HL-60 (cell line): ENCODE data around the gene RAPGEF4.

Source experiments
- DNase-seq, 2 experiments: peaks; one replicate each; pipeline ENCODE4 v3.0.0-alpha.2; 2010 to 2020; ENCODE audit warnings: low read depth in 1 of 2, low spot score in 1 of 2
- H3K27ac ChIP-seq: fragments of 250-450 bp; sonication (Bioruptor Pico); replicated peaks from 2 replicates; pipeline ENCODE4 v1.5.1; 2020; ENCODE audit warnings: mild to moderate bottlenecking, moderate library complexity
- H3K27me3 ChIP-seq: fragments of 250-450 bp; sonication (Bioruptor Pico); 2 replicates; pipeline ENCODE4 v1.5.1; 2021; ENCODE audit warnings: mild to moderate bottlenecking, moderate library complexity; ENCODE audit not compliant: insufficient read depth, poor library complexity, severe bottlenecking
- H3K4me3 ChIP-seq: replicated peaks from 2 replicates; pipeline ENCODE4 v1.5.1; 2011; ENCODE audit warnings: mild to moderate bottlenecking, control low read depth, low read length; ENCODE audit not compliant: insufficient read depth
- CTCF ChIP-seq: IDR thresholded peaks from one replicate; pipeline ENCODE4 v1.5.1; 2011; ENCODE audit warnings: low read length, control low read depth, inconsistent platforms; ENCODE audit not compliant: insufficient read depth
- GABPA ChIP-seq: IDR thresholded peaks from 2 replicates; pipeline ENCODE4 v1.6.1; 2012; ENCODE audit warnings: low read depth
- POLR2AphosphoS5 ChIP-seq: IDR thresholded peaks from 2 replicates; pipeline ENCODE4 v1.6.1; 2012; ENCODE audit warnings: low read depth
- REST ChIP-seq: IDR thresholded peaks from 2 replicates; pipeline ENCODE4 v1.6.1; 2012; ENCODE audit warnings: low read depth; ENCODE audit not compliant: insufficient replicate concordance
- SPI1 ChIP-seq: IDR thresholded peaks from 2 replicates; pipeline ENCODE4 v1.6.1; 2012; ENCODE audit warnings: low read depth, mild to moderate bottlenecking, borderline replicate concordance

Gene RAPGEF4

GRCh38 chr2:172751564-172751963 lies 15.9 kb downstream of the RAPGEF4 start:
- Histone ChIP-seq H3K27ac (no peak overlapping the region), H3K4me3 (no peak overlapping the region), H3K27me3 (no peaks in the 10 kb centered on the region)
- no peak for DNase-seq
- TF ChIP-seq CTCF: no peak
- TF ChIP-seq REST: no peak
- no peak for TF ChIP-seq GABPA
- TF ChIP-seq POLR2AphosphoS5: no peak
- no peak for TF ChIP-seq SPI1

GRCh38 chr2:172753610-172754009 lies 18.0 kb downstream of the RAPGEF4 start:
- no peak overlapping the region for H3K4me3 ChIP-seq
- H3K27me3 ChIP-seq: no peaks in the 10 kb centered on the region
- DNase-seq: peak in 1 of 2 experiments; percentile 6
- H3K27ac ChIP-seq: no peak overlapping the region
- no peak for TF ChIP-seq GABPA
- TF ChIP-seq CTCF: no peak
- TF ChIP-seq POLR2AphosphoS5: no peak
- peak; percentile 30; the same call in 1 of the 2 replicates for TF ChIP-seq SPI1
- TF ChIP-seq REST: no peak

GRCh38 chr2:172759441-172759840 lies 23.8 kb downstream of the RAPGEF4 start:
- TF ChIP-seq POLR2AphosphoS5 (no peak), CTCF (no peak), REST (no peak), SPI1 (no peak), GABPA (no peak)
- H3K4me3 ChIP-seq: no peak overlapping the region
- H3K27ac ChIP-seq: no peak overlapping the region
- H3K27me3 ChIP-seq: no peaks in the 10 kb centered on the region
- no peak for DNase-seq
